Spleen (tissue), 11 donors: ENCODE measurements around the gene RASSF10. TPM values are rescaled to one million over a fixed set of nuclear protein-coding genes. Genes with fewer than 3 reads are reported as not detected.

Experiments used
- DNase-seq: peaks from one replicate; pipeline ENCODE4 v3.0.0-alpha.2; 2020
- H3K27ac ChIP-seq, 8 donors: fragments of 200-600 bp; sonication (generic) in 7 of 8; 1 replicate in 4 of 8; 2 replicates in 4 of 8; pipeline versions ENCODE4 v1.5.0 to v1.8.0; 2016 to 2021; ENCODE audit warnings: inconsistent platforms in 4 of 8, mild to moderate bottlenecking in 4 of 8, moderate library complexity in 1 of 8
- H3K27me3 ChIP-seq, 7 donors: fragments of 200-600 bp; sonication (generic) in 6 of 7; replicated peaks in 1 of 7; 1 replicate in 4 of 7; 2 replicates in 3 of 7; pipeline versions ENCODE4 v1.5.0 to v1.8.0; 2016 to 2021; ENCODE audit warnings: inconsistent platforms in 3 of 7, mild to moderate bottlenecking in 1 of 7
- H3K36me3 ChIP-seq, 6 donors: fragments of 200-600 bp; sonication (generic) in 5 of 6; 1 replicate in 4 of 6; 2 replicates in 2 of 6; pipeline versions ENCODE4 v1.5.0 to v1.8.0; 2016 to 2021; ENCODE audit warnings: inconsistent platforms in 2 of 6
- H3K4me1 ChIP-seq, 6 donors: fragments of 200-600 bp; sonication (generic) in 5 of 6; 1 replicate in 3 of 6; 2 replicates in 3 of 6; pipeline versions ENCODE4 v1.5.0 to v1.8.0; 2016 to 2021; ENCODE audit warnings: inconsistent platforms in 3 of 6
- H3K4me3 ChIP-seq, 8 donors: fragments of 200-600 bp; sonication (generic) in 7 of 8; 1 replicate in 4 of 8; 2 replicates in 4 of 8; pipeline versions ENCODE4 v1.5.0 to v1.8.0; 2016 to 2021; ENCODE audit warnings: inconsistent platforms in 4 of 8, mild to moderate bottlenecking in 4 of 8, moderate library complexity in 2 of 8
- H3K9me3 ChIP-seq, 8 donors: fragments of 200-600 bp; sonication (generic) in 7 of 8; 1 replicate in 4 of 8; 2 replicates in 4 of 8; pipeline versions ENCODE4 v1.5.0 to v1.8.0; 2016 to 2021; ENCODE audit warnings: inconsistent platforms in 4 of 8
- POLR2A ChIP-seq, 3 donors: fragments of 450-650 bp; IDR thresholded peaks; one replicate each; pipeline ENCODE4 v1.5.1; 2017; ENCODE audit warnings: antibody characterized with exemption in 3 of 3, mild to moderate bottlenecking in 1 of 3
- POLR2AphosphoS5 ChIP-seq, 3 donors: sonication (generic); formaldehyde crosslinking; IDR thresholded peaks; one replicate each; pipeline ENCODE4 v1.5.1; 2017; ENCODE audit warnings: antibody characterized with exemption in 3 of 3
- WGBS, 5 donors: extraction: QIAGEN DNeasy Blood & Tissue Kit in 3 of 5; methylation state at CpG; one replicate each; pipeline versions ENCODE4 v1.1.5 to v1.1.7; 2013 to 2018; 5-methylcytosine and 5-hydroxymethylcytosine counted together
- intact Hi-C: fragments of 100-400 bp; cut with DNase I; formaldehyde crosslinking; loops from one replicate; pipeline ENCODE4 v1.15.0; 2023; ENCODE audit warnings: low total_unique reads
- polyA plus RNA-seq, 3 donors: library from polyadenylated mRNA; stranded (reverse); fragments of 200-250 nt; gene quantifications; one replicate each; pipeline ENCODE4 v1.2.1, GENCODE V29; 2013
- total RNA-seq, 7 donors: library from RNA; depleted of rRNA in 3 of 7; stranded (reverse); fragments of >200 nt in 3 of 7; fragmentation: NEBNext Ultra II Directional in 4 of 7; extraction: Animal tissue kit (Norgen Biotek cat#: 25700) in 4 of 7; gene quantifications; one replicate each; pipeline versions ENCODE4 v1.1.0 to v1.2.1, GENCODE V29; 2016 to 2021
- TF ChIP-seq, protein P1 (sequence below), 11 experiments: fragments of 200-600 bp in 7 of 11; fragments of 450-650 bp in 4 of 11; sonication (generic) in 4 of 11; IDR thresholded peaks in 8 of 11; conservative IDR thresholded peaks in 3 of 11; 1 replicate in 7 of 11; 2 replicates in 4 of 11; pipeline versions ENCODE4 v1.4.0 to v1.8.0; 2016 to 2021; ENCODE audit warnings: antibody characterized with exemption in 11 of 11, inconsistent platforms in 4 of 11, mild to moderate bottlenecking in 1 of 11
- donor health status: healthy with polysubstance abuse.
- donor health status: DM: no; HTN: no; CAD: no; lungs with moderate emphysema.
- donor health status: DM: no; HTN: no; CAD: no.
- donor health status: Bipolar disorder and iron deficiency.
- donor health status: healthy.
- donor health status: DM: no; HTN: no; CAD: no.
- donor health status: DM: yes; HTN: yes; CAD: no.

RASSF10 gene
- total and polyA plus RNA-seq, 10 donors: not detected

DNA sequence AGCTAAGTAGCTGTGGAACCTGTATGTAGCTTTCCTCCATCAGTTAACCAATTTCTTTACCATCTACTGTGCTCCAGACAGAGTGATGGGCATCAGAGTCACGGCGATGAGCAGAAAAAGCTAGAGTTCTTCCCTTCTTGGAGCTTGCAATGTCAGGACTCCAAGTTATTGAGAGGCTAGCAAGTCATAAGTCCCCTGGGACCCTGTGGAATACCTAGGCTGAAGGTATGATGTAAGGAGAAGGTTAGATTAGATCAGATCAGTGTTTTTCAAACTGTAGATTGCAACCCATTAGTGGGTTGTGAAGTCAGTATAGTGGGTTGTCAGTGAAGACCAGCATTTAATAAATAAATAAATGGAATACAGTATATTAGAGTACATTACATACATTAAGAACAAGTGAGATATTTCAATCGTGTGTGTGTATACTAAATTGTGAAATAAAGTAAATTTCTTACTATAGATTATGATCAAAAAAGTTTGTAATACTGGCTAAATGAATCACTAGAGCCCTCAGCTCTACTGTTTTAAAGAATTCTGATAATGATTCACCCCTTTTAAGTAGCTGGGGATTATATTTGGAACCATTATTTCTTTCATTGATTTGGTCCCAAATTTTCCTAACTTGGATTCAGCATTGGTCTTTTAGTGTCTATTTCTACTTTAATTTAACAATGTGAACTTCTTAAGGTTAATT, 52.3 kb downstream of the RASSF10 start:
- H3K27ac ChIP-seq: no peak overlapping the region
- H3K4me3 ChIP-seq: no peak overlapping the region
- DNase-seq: no peak
- peaks cover 0 to 4% (median 0%) of the 10 kb centered on the region in 7 donors for H3K27me3 ChIP-seq
- WGBS, 5 donors: 86 to 93% (median 89%) methylated on average over 3 of the region's 3 CpGs
- H3K36me3 ChIP-seq: no peaks in the 10 kb centered on the region
- intact Hi-C loops: no loop called here
- TF ChIP-seq POLR2AphosphoS5 (IDR thresholded peaks at IDR 0.05) (no peak), POLR2A (IDR thresholded peaks at IDR 0.05) (no peak)
- TF ChIP-seq, protein P1, sequence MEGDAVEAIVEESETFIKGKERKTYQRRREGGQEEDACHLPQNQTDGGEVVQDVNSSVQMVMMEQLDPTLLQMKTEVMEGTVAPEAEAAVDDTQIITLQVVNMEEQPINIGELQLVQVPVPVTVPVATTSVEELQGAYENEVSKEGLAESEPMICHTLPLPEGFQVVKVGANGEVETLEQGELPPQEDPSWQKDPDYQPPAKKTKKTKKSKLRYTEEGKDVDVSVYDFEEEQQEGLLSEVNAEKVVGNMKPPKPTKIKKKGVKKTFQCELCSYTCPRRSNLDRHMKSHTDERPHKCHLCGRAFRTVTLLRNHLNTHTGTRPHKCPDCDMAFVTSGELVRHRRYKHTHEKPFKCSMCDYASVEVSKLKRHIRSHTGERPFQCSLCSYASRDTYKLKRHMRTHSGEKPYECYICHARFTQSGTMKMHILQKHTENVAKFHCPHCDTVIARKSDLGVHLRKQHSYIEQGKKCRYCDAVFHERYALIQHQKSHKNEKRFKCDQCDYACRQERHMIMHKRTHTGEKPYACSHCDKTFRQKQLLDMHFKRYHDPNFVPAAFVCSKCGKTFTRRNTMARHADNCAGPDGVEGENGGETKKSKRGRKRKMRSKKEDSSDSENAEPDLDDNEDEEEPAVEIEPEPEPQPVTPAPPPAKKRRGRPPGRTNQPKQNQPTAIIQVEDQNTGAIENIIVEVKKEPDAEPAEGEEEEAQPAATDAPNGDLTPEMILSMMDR (IDR thresholded peaks at IDR 0.05 in 8 of 11, conservative IDR thresholded peaks at IDR 0.05 in 3 of 11): no peak
- H3K9me3 ChIP-seq: no peaks in the 10 kb centered on the region
- H3K4me1 ChIP-seq: no peaks in the 10 kb centered on the region
